H1 (cell line): ENCODE results near the gene ASB7. TPM values are rescaled to one million over a fixed set of nuclear protein-coding genes. Genes with fewer than 3 reads are reported as not detected.

Source experiments
- CTCF ChIA-PET: fragments of 300-600 bp; sonication (Branson Sonifier 250); formaldehyde crosslinking; loops from one replicate; lab custom pipeline; 2021; ENCODE audit not compliant: partially characterized antibody; lab: Charles Lee
- POLR2A ChIA-PET: fragments of 300-600 bp; sonication (Branson Sonifier 250); formaldehyde crosslinking; loops from one replicate; lab custom pipeline; 2021; ENCODE audit warnings: inconsistent platforms; ENCODE audit not compliant: partially characterized antibody; lab: Charles Lee
- DNase-seq, 2 experiments: peaks; one replicate each; pipeline versions ENCODE4 v3.0.0 to v3.0.0-alpha.2; 2010 to 2022; ENCODE audit warnings: low spot score in 2 of 2, low read depth in 1 of 2, mixed read lengths in 1 of 2
- FAIRE-seq: peaks from 2 replicates; lab custom pipeline; 2011; peaks lifted over from hg19 to GRCh38; lab: Jason Lieb, UNC
- H2AFZ ChIP-seq: 2 replicates; pipeline ENCODE4 v1.8.1; 2012; ENCODE audit warnings: low read length, inconsistent platforms
- H2AK5ac ChIP-seq: 2 replicates; pipeline ENCODE4 v1.6.1; 2013; ENCODE audit warnings: low read depth, low read length
- H2BK120ac ChIP-seq: replicated peaks from 2 replicates; pipeline ENCODE3; 2013; ENCODE audit warnings: low read depth, low read length, inconsistent platforms
- H2BK12ac ChIP-seq: 2 replicates; pipeline ENCODE4 v1.6.1; 2013; ENCODE audit warnings: low read depth, low read length
- H2BK15ac ChIP-seq: 2 replicates; pipeline ENCODE4 v1.6.1; 2013; ENCODE audit warnings: low read length
- H2BK20ac ChIP-seq: 2 replicates; pipeline ENCODE4 v1.6.1; 2013; ENCODE audit warnings: low read length
- H2BK5ac ChIP-seq: 2 replicates; pipeline ENCODE4 v1.6.1; 2013; ENCODE audit warnings: low read depth, low read length
- H3K14ac ChIP-seq: 2 replicates; pipeline ENCODE4 v1.6.1; 2013; ENCODE audit warnings: inconsistent platforms; ENCODE audit not compliant: insufficient read length
- H3K18ac ChIP-seq: 2 replicates; pipeline ENCODE4 v1.6.1; 2013; ENCODE audit warnings: low read length; ENCODE audit errors: extremely low read depth
- H3K23ac ChIP-seq: 2 replicates; pipeline ENCODE4 v1.6.1; 2013; ENCODE audit warnings: inconsistent platforms; ENCODE audit not compliant: insufficient read length
- H3K23me2 ChIP-seq: 2 replicates; pipeline ENCODE4 v1.6.1; 2013; ENCODE audit warnings: low read depth, low read length
- H3K27ac ChIP-seq: 2 replicates; pipeline ENCODE4 v1.6.1; 2011; ENCODE audit warnings: low read depth, low read length, inconsistent platforms
- H3K27me3 ChIP-seq, 4 experiments: replicated peaks in 1 of 4; 1 replicate in 1 of 4; 2 replicates in 3 of 4; pipeline versions ENCODE4 v1.6.1 to v1.8.1; 2011 to 2013; ENCODE audit warnings: low read length in 3 of 4, mild to moderate bottlenecking in 3 of 4, inconsistent platforms in 2 of 4, mixed read lengths in 2 of 4, moderate library complexity in 1 of 4; ENCODE audit not compliant: control insufficient read depth in 3 of 4, insufficient read depth in 3 of 4; ENCODE audit errors: extremely low read depth in 1 of 4
- H3K36me3 ChIP-seq, 4 experiments: 2 replicates each; pipeline versions ENCODE4 v1.6.1 to v1.8.1; 2011 to 2013; ENCODE audit warnings: mild to moderate bottlenecking in 4 of 4, low read length in 3 of 4, moderate library complexity in 2 of 4, control low read depth in 1 of 4, inconsistent platforms in 1 of 4; ENCODE audit not compliant: insufficient read depth in 4 of 4, control insufficient read depth in 2 of 4
- H3K4ac ChIP-seq: replicated peaks from 2 replicates; pipeline ENCODE3; 2013; ENCODE audit warnings: low read length, low read depth, mixed read lengths, inconsistent platforms; ENCODE audit not compliant: insufficient read length
- H3K4me1 ChIP-seq, 4 experiments: replicated peaks in 1 of 4; 1 replicate in 1 of 4; 2 replicates in 3 of 4; pipeline versions ENCODE4 v1.6.1 to v1.8.1; 2011 to 2013; ENCODE audit warnings: low read length in 3 of 4, inconsistent platforms in 2 of 4, mixed read lengths in 1 of 4; ENCODE audit not compliant: insufficient read depth in 4 of 4, control insufficient read depth in 3 of 4
- H3K4me2 ChIP-seq, 2 experiments: 2 replicates each; pipeline versions ENCODE4 v1.6.1 to v1.8.1; 2011 to 2013; ENCODE audit warnings: low read depth in 2 of 2, low read length in 2 of 2, control low read depth in 1 of 2, inconsistent platforms in 1 of 2, mild to moderate bottlenecking in 1 of 2; ENCODE audit not compliant: insufficient read depth in 1 of 2
- H3K4me3 ChIP-seq, 4 experiments: fragments of 200-600, 300-600 bp in 1 of 4; sonication (generic), shearing (Covaris generic), sonication (Bioruptor Twin) in 1 of 4; 2 replicates each; pipeline versions ENCODE4 v1.5.1 to v1.8.1; 2011 to 2016; ENCODE audit warnings: low read length in 4 of 4, low read depth in 3 of 4, control low read depth in 2 of 4, inconsistent platforms in 2 of 4, mild to moderate bottlenecking in 2 of 4, mixed read lengths in 1 of 4, moderate library complexity in 1 of 4; ENCODE audit not compliant: insufficient read depth in 2 of 4; ENCODE audit errors: extremely low read depth in 1 of 4
- H3K56ac ChIP-seq: replicated peaks from 2 replicates; pipeline ENCODE3; 2013; ENCODE audit warnings: low read depth, mild to moderate bottlenecking, mixed read lengths, low read length, inconsistent platforms; ENCODE audit not compliant: insufficient read length
- H3K79me1 ChIP-seq: 2 replicates; pipeline ENCODE4 v1.6.1; 2013; ENCODE audit warnings: low read depth, low read length, control low read depth
- H3K79me2 ChIP-seq, 2 experiments: 2 replicates each; pipeline versions ENCODE4 v1.6.1 to v1.8.1; 2012 to 2013; ENCODE audit warnings: low read length in 2 of 2, mild to moderate bottlenecking in 2 of 2, inconsistent platforms in 1 of 2; ENCODE audit not compliant: insufficient read depth in 2 of 2, control insufficient read depth in 1 of 2
- H3K9ac ChIP-seq, 4 experiments: replicated peaks in 1 of 4; 1 replicate in 1 of 4; 2 replicates in 3 of 4; pipeline versions ENCODE4 v1.6.1 to v1.8.1; 2011 to 2013; ENCODE audit warnings: low read depth in 3 of 4, low read length in 3 of 4, control low read depth in 2 of 4, mild to moderate bottlenecking in 2 of 4, moderate library complexity in 2 of 4, inconsistent platforms in 1 of 4; ENCODE audit errors: extremely low read depth in 1 of 4
- H3K9me3 ChIP-seq, 2 experiments: 2 replicates each; pipeline versions ENCODE4 v1.6.1 to v1.8.1; 2012 to 2013; ENCODE audit warnings: mild to moderate bottlenecking in 2 of 2, moderate library complexity in 2 of 2, control low read depth in 1 of 2, inconsistent platforms in 1 of 2, low read depth in 1 of 2, low read length in 1 of 2, mixed read lengths in 1 of 2; ENCODE audit not compliant: insufficient read depth in 2 of 2
- H4K20me1 ChIP-seq, 2 experiments: replicated peaks in 1 of 2; 2 replicates each; pipeline versions ENCODE3 to v1.8.1; 2011 to 2013; ENCODE audit warnings: inconsistent platforms in 2 of 2, low read length in 2 of 2, mild to moderate bottlenecking in 1 of 2; ENCODE audit not compliant: insufficient read depth in 2 of 2, control insufficient read depth in 1 of 2
- H4K5ac ChIP-seq: 2 replicates; pipeline ENCODE4 v1.6.1; 2013; ENCODE audit warnings: low read length, low read depth, mixed read lengths, inconsistent platforms; ENCODE audit not compliant: insufficient read length
- H4K8ac ChIP-seq: 2 replicates; pipeline ENCODE4 v1.8.0; 2013; ENCODE audit warnings: mild to moderate bottlenecking, moderate library complexity, low read length, inconsistent platforms; ENCODE audit not compliant: insufficient read depth; ENCODE audit errors: extremely low read depth
- H4K91ac ChIP-seq: replicated peaks from 2 replicates; pipeline ENCODE3; 2013; ENCODE audit warnings: low read length, mixed read lengths, inconsistent platforms; ENCODE audit not compliant: insufficient read length
- CBX8 ChIP-seq: fragments of 300-800, 300-1000 bp; sonication (generic); IDR thresholded peaks from 2 replicates; pipeline ENCODE4 v1.7.1; 2016; ENCODE audit warnings: low read depth, low read length, borderline replicate concordance
- E2F6 ChIP-seq: IDR thresholded peaks from 2 replicates; pipeline ENCODE4 v1.6.1; 2012; ENCODE audit warnings: inconsistent platforms
- EGR1 ChIP-seq: IDR thresholded peaks from 2 replicates; pipeline ENCODE4 v1.6.1; 2011; ENCODE audit warnings: low read depth, low read length, borderline replicate concordance
- HDAC6 ChIP-seq: IDR thresholded peaks from one replicate; pipeline ENCODE4 v1.7.1; 2012; ENCODE audit warnings: low read depth, mild to moderate bottlenecking, inconsistent platforms, low read length, moderate library complexity
- JUN ChIP-seq: IDR thresholded peaks from 2 replicates; pipeline ENCODE4 v1.6.1; 2011; ENCODE audit warnings: low read depth, mild to moderate bottlenecking, improper control_type of control experiment, low read length
- KDM1A ChIP-seq: fragments of 200-600, 300-600 bp; sonication (generic); IDR thresholded peaks from 2 replicates; pipeline ENCODE4 v1.7.1; 2016; ENCODE audit warnings: mild to moderate bottlenecking, low read length, borderline replicate concordance
- KDM5A ChIP-seq: fragments of 200-600 bp; IDR thresholded peaks from 2 replicates; pipeline ENCODE4 v1.7.1; 2012; ENCODE audit warnings: mild to moderate bottlenecking, low read length, inconsistent platforms, mixed read lengths
- NRF1 ChIP-seq: IDR thresholded peaks from 2 replicates; pipeline ENCODE4 v1.6.1; 2011; ENCODE audit warnings: mild to moderate bottlenecking, low read depth, low read length, improper control_type of control experiment
- POLR2A ChIP-seq, 2 experiments: IDR thresholded peaks; 1 replicate in 1 of 2; 2 replicates in 1 of 2; pipeline ENCODE4 v1.6.1; 2011; ENCODE audit warnings: low read depth in 2 of 2, low read length in 2 of 2, mild to moderate bottlenecking in 2 of 2; ENCODE audit errors: control extremely low read depth in 1 of 2
- RFX5 ChIP-seq: IDR thresholded peaks from 2 replicates; pipeline ENCODE4 v1.6.1; 2011; ENCODE audit warnings: low read depth, low read length, improper control_type of control experiment, borderline replicate concordance
- SAP30 ChIP-seq: fragments of 300-600 bp; sonication (generic); IDR thresholded peaks from 2 replicates; pipeline ENCODE4 v1.7.1; 2012; ENCODE audit warnings: low read length, moderate library complexity, mild to moderate bottlenecking, inconsistent platforms; ENCODE audit not compliant: insufficient read depth, insufficient replicate concordance
- SP2 ChIP-seq: IDR thresholded peaks from 2 replicates; pipeline ENCODE4 v1.6.1; 2012; ENCODE audit warnings: mild to moderate bottlenecking, low read length, inconsistent platforms
- SUZ12 ChIP-seq: fragments of 200-600 bp; sonication (generic); IDR thresholded peaks from 2 replicates; pipeline ENCODE4 v1.6.1; 2012; ENCODE audit warnings: mild to moderate bottlenecking, inconsistent platforms, low read length, moderate library complexity, mixed read lengths
- ZNF274 ChIP-seq: IDR thresholded peaks from 2 replicates; pipeline ENCODE4 v1.7.0; 2012; ENCODE audit warnings: low read length, borderline replicate concordance; ENCODE audit errors: extremely low read depth
- WGBS, 2 experiments: shearing (Covaris generic) in 1 of 2; methylation state at CpG; one replicate each; pipeline versions ENCODE4 v1.1.6 to v1.1.7; 2013 to 2015; ENCODE audit warnings: low lambda C conversion rate in 2 of 2, mixed read lengths in 2 of 2, inconsistent platforms in 1 of 2, low coverage in 1 of 2, missing lambda C conversion rate in 1 of 2; ENCODE audit not compliant: insufficient replicate concordance in 2 of 2, insufficient coverage in 1 of 2, insufficient read length in 1 of 2; ENCODE audit errors: extremely low coverage in 1 of 2, missing lambda C conversion rate in 1 of 2; 5-methylcytosine and 5-hydroxymethylcytosine counted together
- polyA plus RNA-seq, 7 experiments: library from polyadenylated mRNA; depleted of rRNA in 3 of 7; stranded (reverse) in 5 of 7; unstranded in 2 of 7; fragments of >200 nt in 5 of 7; fragments of 200-250 nt in 2 of 7; gene quantifications; 1 replicate in 5 of 7; 2 replicates in 1 of 7; 4 replicates in 1 of 7; pipeline versions ENCODE4 v1.2.1 to v1.2.3, GENCODE V29; 2011 to 2013; ENCODE audit warnings: missing spikeins in 2 of 7, mixed read lengths in 2 of 7
- total RNA-seq: library from RNA; stranded (reverse); fragmentation: NEBNext Ultra II Directional; extraction: Animal tissue kit (Norgen Biotek cat#: 25700); gene quantifications from 2 replicates; pipeline ENCODE4 v1.2.1, GENCODE V29; 2021

ASB7 gene
- total and polyA plus RNA-seq, 2 of the 8 experiments (the other 6 are each of a cell fraction or from before 2014, with no cell fraction given): 5.2 to 12.8 TPM

GRCh38 chr15:100696452-100696851 is 94.1 kb downstream of the ASB7 start:
- no peak overlapping the region for H4K91ac ChIP-seq
- 91% methylated on average over 3 of the region's 3 CpGs; no CpG with 5 or more reads in 1 of the 2 experiments for WGBS, 2 experiments
- H2BK15ac ChIP-seq: no peak overlapping the region
- H3K9me3 ChIP-seq: no peaks in the 10 kb centered on the region
- H4K8ac ChIP-seq: no peak overlapping the region
- H3K79me1 ChIP-seq: no peaks in the 10 kb centered on the region
- no peak overlapping the region for H4K5ac ChIP-seq
- H3K18ac ChIP-seq: no peak overlapping the region
- H3K4me3 ChIP-seq: no peak overlapping the region
- H3K27ac ChIP-seq: no peak overlapping the region
- no peak overlapping the region for H3K14ac ChIP-seq
- H3K4ac ChIP-seq: no peak overlapping the region
- H3K23ac ChIP-seq: no peak overlapping the region
- H3K4me2 ChIP-seq: no peak overlapping the region
- H2BK20ac ChIP-seq: no peak overlapping the region
- no peaks in the 10 kb centered on the region for H3K4me1 ChIP-seq
- H3K56ac ChIP-seq: no peak overlapping the region
- ChIA-PET CTCF (interaction anchor here (1.0 to 1.3 kb wide), 2 partner anchors 174 to 312 kb away, joined by 3 read pairs; no protein-coding TSS in a partner anchor), POLR2A (no interaction called here)
- H3K23me2 ChIP-seq: no peaks in the 10 kb centered on the region
- no peak overlapping the region for H2BK120ac ChIP-seq
- no peak for FAIRE-seq
- H3K27me3 ChIP-seq: no peaks in the 10 kb centered on the region
- H2BK12ac ChIP-seq: no peak overlapping the region
- no peaks in the 10 kb centered on the region for H4K20me1 ChIP-seq
- H2AFZ ChIP-seq: no peak overlapping the region
- H3K36me3 ChIP-seq: no peaks in the 10 kb centered on the region
- H2BK5ac ChIP-seq: no peak overlapping the region
- no peak overlapping the region for H2AK5ac ChIP-seq
- DNase-seq: no peak
- no peak overlapping the region for H3K9ac ChIP-seq
- H3K79me2 ChIP-seq: no peaks in the 10 kb centered on the region
- no peak for TF ChIP-seq EGR1
- TF ChIP-seq E2F6: no peak
- TF ChIP-seq ZNF274: no peak
- TF ChIP-seq POLR2A (IDR thresholded peaks at IDR 0.05; ENCODE audit: control extremely low read depth in 1 of 2, low read depth in 2 of 2, low read length in 2 of 2): no peak
- TF ChIP-seq SP2: no peak
- no peak for TF ChIP-seq NRF1
- TF ChIP-seq JUN: no peak
- TF ChIP-seq KDM1A: no peak
- TF ChIP-seq CBX8: no peak
- TF ChIP-seq SAP30: no peak
- no peak for TF ChIP-seq HDAC6
- TF ChIP-seq SUZ12: no peak
- no peak for TF ChIP-seq RFX5
- no peak for TF ChIP-seq KDM5A
